IPS-15b (cell line): ENCODE measurements around the gene ACOX2.

ENCODE experiments used
- H3K27me3 ChIP-seq: one replicate; pipeline ENCODE4 v1.6.1; 2013; ENCODE audit warnings: low read length; ENCODE audit not compliant: control insufficient read depth, insufficient read depth
- H3K36me3 ChIP-seq: one replicate; pipeline ENCODE4 v1.6.1; 2013; ENCODE audit warnings: low read length; ENCODE audit not compliant: control insufficient read depth, insufficient read depth
- H3K4me1 ChIP-seq: one replicate; pipeline ENCODE4 v1.6.1; 2013; ENCODE audit warnings: mild to moderate bottlenecking, low read length; ENCODE audit not compliant: control insufficient read depth, insufficient read depth
- H3K4me3 ChIP-seq: one replicate; pipeline ENCODE4 v1.5.1; 2013; ENCODE audit warnings: low read depth, low read length
- H3K9ac ChIP-seq: one replicate; pipeline ENCODE4 v1.6.1; 2013; ENCODE audit warnings: low read depth, mild to moderate bottlenecking, low read length
- H3K9me3 ChIP-seq: one replicate; pipeline ENCODE4 v1.6.1; 2013; ENCODE audit warnings: mild to moderate bottlenecking, low read length; ENCODE audit not compliant: control insufficient read depth, insufficient read depth

Gene ACOX2

DNA sequence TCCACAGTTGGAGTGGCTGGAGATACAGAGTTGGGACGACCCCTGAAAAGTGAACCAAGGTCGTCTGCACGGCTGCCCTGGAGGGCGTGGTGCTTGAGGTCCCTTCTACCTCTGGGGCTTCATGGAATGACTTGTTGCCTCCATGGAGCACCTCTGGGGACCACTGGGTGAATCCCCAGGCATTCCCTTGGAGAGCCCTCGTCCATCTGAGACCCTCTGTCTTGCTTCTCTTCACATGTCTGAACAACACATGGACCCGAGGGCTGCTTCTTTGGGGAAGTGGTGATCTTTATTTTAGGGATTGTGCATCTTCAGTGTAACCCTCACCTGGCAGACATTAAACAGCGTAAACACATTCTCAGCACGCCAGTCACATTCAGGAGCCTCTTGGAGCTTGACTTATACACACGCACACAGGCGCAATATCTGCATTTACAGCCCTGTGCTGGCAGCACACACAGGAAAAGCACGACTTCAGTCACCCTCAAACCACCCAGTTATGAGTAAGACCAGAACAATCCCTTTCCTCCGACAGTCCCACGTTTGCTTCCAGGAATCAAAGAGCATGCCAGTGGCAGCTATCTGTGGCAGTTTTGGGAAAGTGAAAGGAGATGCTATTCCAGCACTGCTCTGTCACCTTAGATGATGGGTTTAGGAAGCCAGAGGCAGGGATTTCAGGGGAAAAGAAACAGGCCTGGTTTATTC, 27.6 kb upstream of the ACOX2 start:
- Histone ChIP-seq H3K9ac (no peak overlapping the region), H3K4me1 (peaks cover 12% of the 10 kb centered on the region), H3K4me3 (no peak overlapping the region), H3K9me3 (no peaks in the 10 kb centered on the region), H3K27me3 (no peaks in the 10 kb centered on the region), H3K36me3 (no peaks in the 10 kb centered on the region)

DNA sequence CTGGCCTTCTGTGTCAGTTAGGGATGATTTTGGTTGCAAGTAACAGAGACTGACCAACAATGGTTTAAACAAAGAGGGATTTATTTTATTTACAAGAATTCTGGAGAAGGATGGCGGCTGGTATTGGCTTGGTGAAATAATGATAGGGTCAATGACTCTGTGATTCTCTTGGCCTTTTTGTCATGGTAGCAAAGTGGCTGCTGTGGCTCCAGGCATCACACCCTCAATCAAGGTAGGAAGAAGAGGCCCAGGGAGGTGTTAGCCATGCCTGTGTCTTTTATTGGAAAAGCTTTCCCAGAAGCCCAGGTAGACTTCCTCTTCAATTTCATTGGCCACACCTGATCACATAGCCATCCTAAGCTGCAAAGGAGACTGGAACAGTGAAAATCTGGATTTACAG, 27.1 kb upstream of the ACOX2 start:
- Histone ChIP-seq H3K4me1 (peaks cover 12% of the 10 kb centered on the region), H3K27me3 (no peaks in the 10 kb centered on the region), H3K9me3 (no peaks in the 10 kb centered on the region), H3K36me3 (no peaks in the 10 kb centered on the region), H3K4me3 (no peak overlapping the region), H3K9ac (no peak overlapping the region)

DNA sequence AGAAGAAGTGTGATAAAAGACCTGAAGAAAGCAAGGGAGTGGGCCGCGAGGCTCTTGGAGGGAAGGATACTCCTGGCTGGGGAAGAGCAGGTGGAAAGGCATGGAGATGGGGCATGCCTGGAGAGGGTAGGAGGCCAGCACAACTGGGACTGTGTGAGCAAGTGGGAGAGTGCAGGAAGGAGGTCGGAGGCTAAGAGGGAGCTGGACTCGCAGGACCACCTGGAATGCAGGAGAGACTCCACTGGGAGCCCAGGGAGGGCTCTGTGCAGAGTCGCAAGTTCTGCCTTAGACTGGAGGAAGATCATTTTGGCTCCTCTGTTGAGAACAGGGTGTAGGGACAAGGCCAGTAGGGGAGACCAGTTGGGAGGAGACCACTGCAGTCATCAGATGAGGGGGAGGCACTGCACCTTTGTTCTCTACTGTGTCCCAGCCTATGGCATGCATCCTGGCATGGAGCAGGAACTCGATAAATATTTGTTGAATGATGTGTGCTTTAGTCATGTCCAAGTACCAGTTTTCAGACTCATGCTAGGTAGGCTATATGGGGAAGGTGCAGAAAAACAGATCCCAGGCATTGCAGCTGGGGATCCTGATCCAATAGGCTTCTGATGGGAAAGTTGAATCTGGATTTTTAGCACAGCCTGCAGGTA, 26.5 kb upstream of the ACOX2 start:
- no peaks in the 10 kb centered on the region for H3K36me3 ChIP-seq
- no peaks in the 10 kb centered on the region for H3K9me3 ChIP-seq
- no peak overlapping the region for H3K4me3 ChIP-seq
- no peaks in the 10 kb centered on the region for H3K27me3 ChIP-seq
- peaks cover 12% of the 10 kb centered on the region for H3K4me1 ChIP-seq
- H3K9ac ChIP-seq, result no peak overlapping the region

DNA sequence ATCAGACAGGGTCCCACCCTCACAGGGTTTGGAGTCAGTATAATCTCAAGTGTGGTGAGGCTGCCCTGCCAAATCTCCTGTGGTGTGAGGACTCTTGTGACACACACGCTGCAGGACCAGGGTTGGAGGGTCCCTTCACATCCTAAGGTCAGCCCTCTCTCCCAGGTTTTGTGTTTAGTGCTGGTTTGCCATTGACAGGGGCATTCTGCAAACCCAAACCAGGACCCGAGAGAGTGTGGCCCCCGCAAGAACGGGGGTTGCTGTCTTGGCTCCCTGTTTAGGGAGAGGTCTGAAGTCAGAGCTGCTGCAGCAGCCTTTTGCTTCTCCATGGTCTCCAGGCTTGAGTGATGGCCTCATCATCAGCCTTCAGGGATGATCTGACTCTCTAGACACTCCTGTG, 25.5 kb upstream of the ACOX2 start:
- Histone ChIP-seq H3K9ac (no peak overlapping the region), H3K9me3 (no peaks in the 10 kb centered on the region), H3K27me3 (no peaks in the 10 kb centered on the region), H3K4me3 (no peak overlapping the region), H3K4me1 (peaks cover 14% of the 10 kb centered on the region), H3K36me3 (no peaks in the 10 kb centered on the region)

DNA sequence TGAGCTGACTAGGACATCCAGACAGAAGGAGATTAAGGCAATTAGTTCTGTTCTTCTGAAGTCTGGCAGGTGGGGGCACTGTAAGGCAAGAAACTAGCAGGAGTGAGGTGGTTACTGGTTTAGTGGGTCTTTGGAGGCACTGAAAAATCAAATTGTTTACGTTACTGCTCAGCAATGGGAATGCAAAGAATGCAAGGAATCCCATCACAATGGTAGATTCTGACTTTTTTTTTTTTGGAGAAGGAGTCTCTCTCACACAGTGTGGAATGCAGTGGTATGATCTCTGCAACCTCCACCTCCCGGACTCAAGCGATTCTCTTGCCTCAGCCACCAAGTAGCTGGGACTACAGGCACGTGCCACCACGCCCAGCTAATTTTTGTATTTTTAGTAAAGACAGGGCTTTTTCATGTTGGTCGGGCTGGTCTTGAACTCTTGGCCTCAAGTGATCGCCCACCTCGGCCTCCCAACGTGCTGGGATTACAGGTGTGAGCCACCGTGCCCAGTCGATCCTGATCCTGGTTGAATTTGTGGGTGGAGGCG, 23.9 kb upstream of the ACOX2 start:
- Histone ChIP-seq H3K4me1 (peaks cover 16% of the 10 kb centered on the region), H3K27me3 (no peaks in the 10 kb centered on the region), H3K4me3 (no peak overlapping the region), H3K36me3 (no peaks in the 10 kb centered on the region), H3K9me3 (no peaks in the 10 kb centered on the region), H3K9ac (no peak overlapping the region)

DNA sequence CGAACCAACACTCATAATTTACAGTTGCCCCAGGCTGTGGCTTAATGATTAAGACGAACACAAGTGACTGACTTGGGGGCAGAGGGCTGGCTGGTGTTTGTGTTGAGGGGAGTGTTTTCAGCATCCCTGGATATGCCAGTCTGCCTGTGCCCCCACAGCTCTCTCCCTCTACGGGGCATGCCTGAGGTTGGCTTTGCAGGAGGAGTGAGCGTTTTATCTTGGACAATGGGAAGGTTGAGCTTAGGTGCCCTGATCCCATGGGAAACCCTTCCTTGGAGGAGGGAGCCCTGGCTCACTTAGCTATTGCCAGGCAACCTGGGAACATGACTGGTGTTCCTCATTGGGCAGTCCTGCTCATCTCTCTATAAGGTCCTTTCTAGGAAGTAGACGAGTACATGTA, 22.6 kb upstream of the ACOX2 start:
- no peak overlapping the region for H3K9ac ChIP-seq
- peaks cover 11% of the 10 kb centered on the region for H3K4me1 ChIP-seq
- no peaks in the 10 kb centered on the region for H3K27me3 ChIP-seq
- H3K4me3 ChIP-seq, result no peak overlapping the region
- H3K9me3 ChIP-seq, result no peaks in the 10 kb centered on the region
- H3K36me3 ChIP-seq, result no peaks in the 10 kb centered on the region

DNA sequence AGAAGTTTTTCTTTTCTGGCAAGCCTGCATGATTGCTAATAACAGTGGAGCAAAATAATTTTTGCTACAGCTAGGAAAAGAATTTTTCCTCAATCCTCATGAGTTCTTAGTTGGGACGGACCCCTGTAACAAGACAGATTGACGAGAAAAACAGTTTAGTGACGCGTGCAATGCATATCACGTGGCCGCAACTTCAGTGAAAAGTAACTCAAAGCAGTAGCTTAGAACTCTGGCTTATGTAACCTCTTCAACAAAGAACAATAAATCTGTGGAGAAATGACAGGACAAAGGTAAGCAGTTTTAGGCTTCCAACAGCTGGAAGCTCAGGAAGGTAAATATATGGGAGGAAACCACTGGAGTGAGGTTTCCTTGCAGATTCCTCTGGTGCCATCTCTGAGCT, 20.5 kb upstream of the ACOX2 start:
- Histone ChIP-seq H3K27me3 (no peaks in the 10 kb centered on the region), H3K9ac (no peak overlapping the region), H3K4me1 (peaks cover 11% of the 10 kb centered on the region), H3K4me3 (no peak overlapping the region), H3K36me3 (no peaks in the 10 kb centered on the region), H3K9me3 (peaks cover 2% of the 10 kb centered on the region)

DNA sequence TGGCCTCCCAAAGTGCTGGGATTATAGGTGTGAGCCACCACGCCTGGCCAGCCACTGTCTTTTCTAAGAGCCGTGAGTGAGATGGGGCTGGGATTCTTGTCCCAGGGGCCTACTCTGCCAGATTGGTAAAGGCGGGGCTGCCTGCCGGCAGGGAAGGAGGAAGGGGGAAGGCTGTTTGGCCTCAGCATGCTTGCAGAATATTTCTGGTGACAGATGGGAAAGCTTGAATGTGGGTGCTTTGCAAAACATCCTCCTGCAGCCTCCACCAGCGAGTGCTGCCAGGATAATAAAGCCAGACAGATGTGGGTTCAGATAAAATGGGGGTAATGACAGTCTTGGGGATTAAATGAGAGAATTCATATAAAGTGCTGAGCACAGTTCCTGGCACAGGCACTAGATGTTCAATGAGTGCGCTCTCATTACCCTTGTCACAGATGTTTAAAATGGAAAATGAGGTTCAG, 19.8 kb upstream of the ACOX2 start:
- no peak overlapping the region for H3K4me3 ChIP-seq
- H3K36me3 ChIP-seq, result no peaks in the 10 kb centered on the region
- H3K4me1 ChIP-seq, result peaks cover 10% of the 10 kb centered on the region

DNA sequence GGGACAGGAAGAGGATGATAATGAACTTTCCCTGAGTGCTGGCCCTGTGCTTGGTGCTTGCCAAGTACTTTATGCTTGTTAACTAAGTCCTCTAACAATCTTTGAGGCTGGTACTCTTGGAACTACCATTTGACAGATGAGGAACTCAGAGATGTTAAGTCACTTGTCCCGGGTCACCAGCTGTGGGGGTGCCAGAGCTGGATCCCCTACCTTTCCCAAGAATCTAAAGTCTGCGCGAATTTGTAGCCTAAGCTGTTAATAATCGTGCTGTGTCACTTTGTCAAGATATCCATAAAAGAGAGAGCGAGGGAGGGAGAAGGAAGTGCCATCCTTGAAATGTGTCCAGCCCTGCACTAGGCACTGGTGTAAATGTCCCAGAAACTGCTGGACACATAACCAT, 19.0 kb upstream of the ACOX2 start:
- no peak overlapping the region for H3K4me3 ChIP-seq
- peaks cover 3% of the 10 kb centered on the region for H3K9me3 ChIP-seq
- no peaks in the 10 kb centered on the region for H3K27me3 ChIP-seq
- no peak overlapping the region for H3K9ac ChIP-seq
- no peaks in the 10 kb centered on the region for H3K36me3 ChIP-seq
- H3K4me1 ChIP-seq, result peaks cover 8% of the 10 kb centered on the region

More for the DNA sequence above, 19.8 kb upstream of the ACOX2 start:
- H3K27me3 ChIP-seq, result no peaks in the 10 kb centered on the region
- H3K9me3 ChIP-seq, result peaks cover 3% of the 10 kb centered on the region
- no peak overlapping the region for H3K9ac ChIP-seq

DNA sequence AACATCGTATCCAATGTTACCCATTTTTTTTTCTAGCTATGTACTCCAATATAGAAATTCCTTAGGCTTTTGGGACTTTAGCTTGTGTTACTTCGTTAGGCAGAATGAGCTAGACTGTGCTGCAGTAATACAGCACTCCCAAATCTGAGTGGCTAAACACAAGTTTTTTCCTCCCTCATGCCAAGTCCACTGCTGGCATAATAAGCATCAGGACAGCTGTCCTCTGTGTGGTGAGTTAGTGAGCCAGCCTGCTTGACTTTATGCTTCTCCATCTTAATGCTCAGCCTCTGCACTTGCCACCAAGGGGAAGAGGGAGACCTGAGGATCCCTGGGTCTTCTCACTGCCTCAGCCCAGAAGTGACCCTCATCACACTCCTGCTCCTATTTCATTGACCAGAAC, 18.2 kb upstream of the ACOX2 start:
- Histone ChIP-seq H3K9ac (no peak overlapping the region), H3K9me3 (peaks cover 3% of the 10 kb centered on the region)

DNA sequence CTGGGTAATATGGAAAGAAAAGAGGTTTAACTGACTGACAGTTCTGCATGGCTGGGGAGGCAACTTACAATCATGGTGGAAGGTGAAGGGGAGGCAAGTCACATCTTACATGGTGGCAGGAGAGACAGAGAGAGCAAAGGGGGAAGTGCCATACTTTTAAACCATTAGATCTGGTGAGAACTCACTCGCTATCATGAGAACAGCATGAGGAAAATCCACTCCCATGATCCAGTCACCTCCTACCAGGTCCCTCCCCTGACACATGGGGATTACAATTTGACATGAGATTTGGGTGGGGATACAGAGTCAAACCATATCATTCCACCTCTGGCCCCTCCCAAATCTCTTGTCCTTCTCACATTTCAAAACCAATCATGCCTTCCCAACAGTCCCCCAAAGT, 16.0 kb upstream of the ACOX2 start:
- Histone ChIP-seq H3K4me1 (peaks cover 6% of the 10 kb centered on the region), H3K9me3 (peaks cover 3% of the 10 kb centered on the region), H3K9ac (no peak overlapping the region), H3K36me3 (no peaks in the 10 kb centered on the region), H3K4me3 (no peak overlapping the region), H3K27me3 (no peaks in the 10 kb centered on the region)

More for the DNA sequence above, 18.2 kb upstream of the ACOX2 start:
- H3K27me3 ChIP-seq, result no peaks in the 10 kb centered on the region
- no peak overlapping the region for H3K4me3 ChIP-seq
- peaks cover 6% of the 10 kb centered on the region for H3K4me1 ChIP-seq
- H3K36me3 ChIP-seq, result no peaks in the 10 kb centered on the region

DNA sequence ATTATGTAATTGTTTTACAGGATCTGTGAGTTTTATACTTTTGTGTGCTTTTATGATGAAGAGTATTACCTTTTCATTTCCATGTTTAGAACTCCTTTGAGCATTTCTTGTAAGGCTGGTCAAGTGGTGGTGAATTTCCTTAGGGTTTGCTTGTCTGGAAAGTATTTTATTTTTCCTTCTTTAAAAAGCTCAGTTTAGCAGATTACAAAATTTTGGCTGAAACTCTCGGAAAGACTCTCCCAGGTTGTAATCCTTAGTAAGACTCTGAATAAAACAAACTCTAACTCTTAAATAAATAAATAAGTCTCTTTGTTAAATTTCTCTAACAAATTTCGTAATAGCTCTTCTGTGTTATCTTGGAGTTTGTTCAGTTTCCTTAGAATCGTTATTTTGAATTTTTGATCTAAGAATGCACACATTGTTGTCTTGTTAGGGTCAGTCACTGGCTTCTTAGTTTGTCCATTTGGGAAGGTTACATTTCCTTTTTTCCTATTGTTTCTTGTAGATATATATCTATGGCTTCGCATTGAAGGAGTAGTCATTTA, 14.7 kb upstream of the ACOX2 start:
- Histone ChIP-seq H3K9me3 (peaks cover 3% of the 10 kb centered on the region), H3K9ac (no peak overlapping the region), H3K4me1 (peaks cover under 1% of the 10 kb centered on the region), H3K27me3 (no peaks in the 10 kb centered on the region), H3K36me3 (no peaks in the 10 kb centered on the region), H3K4me3 (no peak overlapping the region)
